ENCODE measurements around the gene AP3B1. TPM values are rescaled to one million over a fixed set of nuclear protein-coding genes. Genes with fewer than 3 reads are reported as not detected.
A peak's percentile ranks its signal among the peaks of the same experiment; 100 is the strongest.

The AP3B1 gene
- total RNA-seq, 2 experiments from 2014 or later: 39.4 to 52.3 TPM

DNA sequence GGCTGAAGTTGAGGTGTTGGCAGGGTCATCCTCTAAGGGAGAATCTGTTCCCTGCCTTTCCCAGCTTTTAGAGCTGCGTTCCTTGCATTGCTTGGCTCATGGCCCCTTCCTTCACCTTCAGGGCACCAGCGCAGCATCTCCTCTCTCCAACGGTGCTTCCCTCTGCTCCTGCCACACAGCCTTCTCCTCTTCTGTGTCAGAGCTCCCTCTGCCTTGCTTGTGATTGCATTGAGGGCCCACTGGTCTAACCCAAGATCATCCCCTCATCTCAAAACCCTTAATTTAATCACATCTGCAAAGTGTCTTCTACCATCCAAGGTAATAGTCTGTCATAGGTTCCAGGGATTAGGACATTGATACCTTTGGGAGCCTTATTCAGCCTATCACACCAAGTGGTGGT is 312.7 kb downstream of the AP3B1 start:
- Mint-ChIP-seq H3K4me1 (no peaks in the 10 kb centered on the region), H3K4me3 (no peak overlapping the region), H3K9me3 (no peaks in the 10 kb centered on the region), H3K27ac (no peak overlapping the region), H3K36me3 (ENCODE audit: low read depth) (no peaks in the 10 kb centered on the region), H3K27me3 (peaks cover 36% of the 10 kb centered on the region)
- ChIA-PET CTCF (interaction anchor here (1.6 kb wide), 1 partner anchor 22 kb away, joined by 3 read pairs; no protein-coding TSS in a partner anchor), POLR2A (no interaction called here)
- DNase-seq: no peak

DNA sequence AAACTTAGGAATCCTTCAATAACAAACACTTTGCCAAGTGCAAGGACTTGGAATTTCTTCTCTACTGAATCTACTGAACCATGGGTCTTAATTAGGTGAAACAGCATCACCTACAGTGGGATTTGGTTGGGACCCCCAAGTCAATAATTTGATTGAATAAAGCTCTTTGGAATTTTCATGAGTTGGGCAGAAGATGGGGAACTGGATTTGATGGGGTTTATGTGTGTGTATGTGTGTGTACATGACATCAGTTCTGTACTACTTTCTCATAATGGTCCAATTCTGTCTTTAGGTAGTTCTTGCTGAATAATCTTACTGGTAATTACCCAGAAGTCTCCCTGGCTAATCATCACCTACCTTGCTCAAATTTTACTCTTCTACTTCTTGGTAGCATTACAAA is 319.9 kb downstream of the AP3B1 start:
- H3K36me3 Mint-ChIP-seq (ENCODE audit: low read depth): no peaks in the 10 kb centered on the region
- H3K4me3 Mint-ChIP-seq: no peak overlapping the region
- peaks cover 11% of the 10 kb centered on the region for H3K4me1 Mint-ChIP-seq
- H3K27ac Mint-ChIP-seq: no peak overlapping the region
- no peak for DNase-seq
- H3K27me3 Mint-ChIP-seq: peaks cover 51% of the 10 kb centered on the region
- ChIA-PET CTCF (no interaction called here), POLR2A (no interaction called here)
- no peaks in the 10 kb centered on the region for H3K9me3 Mint-ChIP-seq

DNA sequence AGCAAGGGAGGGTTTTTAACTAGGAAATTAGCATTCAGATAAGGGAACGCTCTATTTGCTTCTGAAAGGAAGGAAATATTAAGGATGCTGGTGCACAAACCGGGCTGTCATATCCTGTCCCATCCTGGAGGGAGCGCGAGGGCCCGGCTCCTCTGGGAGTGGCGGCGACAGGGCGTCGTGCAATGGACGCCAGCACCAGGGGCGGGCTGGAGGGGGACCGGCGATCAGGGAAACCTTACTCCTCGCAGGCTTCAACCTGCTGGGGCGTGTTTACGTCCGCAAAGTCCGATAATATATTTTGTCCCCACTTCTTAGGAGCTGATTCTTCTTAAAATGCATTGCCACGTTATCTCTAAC is 321.3 kb downstream of the AP3B1 start:
- no peak overlapping the region for H3K27ac Mint-ChIP-seq
- no peak for DNase-seq
- CTCF ChIA-PET: interaction anchor here (0.6 kb wide), 2 partner anchors 11 to 400 kb away, joined by 3 to 5 read pairs; no protein-coding TSS in a partner anchor
- H3K4me1 Mint-ChIP-seq: peaks cover 11% of the 10 kb centered on the region
- POLR2A ChIA-PET: no interaction called here
- H3K9me3 Mint-ChIP-seq: no peaks in the 10 kb centered on the region
- H3K27me3 Mint-ChIP-seq: peaks cover 56% of the 10 kb centered on the region
- H3K36me3 Mint-ChIP-seq (ENCODE audit: low read depth): no peaks in the 10 kb centered on the region
- no peak overlapping the region for H3K4me3 Mint-ChIP-seq

DNA sequence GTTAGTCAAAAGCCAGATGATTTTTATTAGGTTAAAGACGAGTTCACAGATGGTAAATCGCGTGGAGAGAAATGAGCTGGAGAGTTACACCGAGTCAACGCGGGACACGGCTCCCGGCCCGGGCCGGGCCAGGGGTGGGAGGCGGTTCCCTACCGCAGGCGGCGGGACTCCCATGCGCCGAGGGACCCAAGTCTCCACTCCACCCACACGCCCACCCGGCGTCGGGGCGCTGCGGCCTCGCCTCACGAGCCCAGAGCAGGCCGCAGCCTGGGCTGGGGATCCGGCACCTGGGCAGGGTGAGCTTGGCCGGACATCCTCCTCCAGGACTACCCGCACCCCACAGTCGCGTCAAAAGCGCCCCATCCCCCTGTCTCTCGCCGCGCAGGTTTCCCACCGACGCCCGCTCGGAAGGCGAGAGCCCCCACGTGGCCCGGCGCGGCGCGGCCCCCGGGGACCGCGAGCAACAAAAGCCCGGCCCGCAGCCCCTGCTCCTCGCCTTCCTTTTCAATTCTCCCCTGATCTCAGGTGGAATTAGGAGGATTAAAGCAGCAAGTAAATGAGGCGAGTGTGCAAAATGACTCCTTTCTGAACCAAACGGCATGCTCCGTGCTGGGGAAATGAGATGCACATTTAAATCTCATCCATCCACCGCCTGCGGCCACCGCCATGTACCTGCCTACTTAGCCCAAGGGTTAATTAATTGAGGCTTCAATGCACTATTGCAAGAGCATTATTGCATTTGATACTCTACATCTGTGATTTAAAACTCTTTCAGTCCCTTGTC is 321.8 kb downstream of the AP3B1 start:
- Mint-ChIP-seq H3K4me1 (peaks cover 11% of the 10 kb centered on the region), H3K36me3 (ENCODE audit: low read depth) (no peaks in the 10 kb centered on the region), H3K9me3 (no peaks in the 10 kb centered on the region), H3K4me3 (peak overlapping the region; percentile 17), H3K27ac (no peak overlapping the region), H3K27me3 (peaks cover 60% of the 10 kb centered on the region)
- ChIA-PET CTCF (interaction anchor here (0.6 kb wide), 2 partner anchors 10 to 401 kb away, joined by 3 to 5 read pairs; no protein-coding TSS in a partner anchor), POLR2A (no interaction called here)
- no peak for DNase-seq

GRCh38 chr5:77971776-77972468 is 322.6 kb downstream of the AP3B1 start:
- Mint-ChIP-seq H3K36me3 (ENCODE audit: low read depth) (no peaks in the 10 kb centered on the region), H3K27me3 (peaks cover 60% of the 10 kb centered on the region), H3K4me3 (peak overlapping the region; percentile 11), H3K4me1 (peaks cover 11% of the 10 kb centered on the region), H3K9me3 (no peaks in the 10 kb centered on the region), H3K27ac (no peak overlapping the region)
- DNase-seq: no peak
- ChIA-PET CTCF (no interaction called here), POLR2A (no interaction called here)

- Mint-ChIP-seq H3K36me3 (ENCODE audit: low read depth) (no peaks in the 10 kb centered on the region), H3K4me3 (no peak overlapping the region), H3K9me3 (no peaks in the 10 kb centered on the region), H3K4me1 (peaks cover 11% of the 10 kb centered on the region), H3K27ac (no peak overlapping the region), H3K27me3 (peaks cover 60% of the 10 kb centered on the region)
- POLR2A ChIA-PET: interaction anchor here (0.5 kb wide), 1 partner anchor 319 kb away, joined by 3 read pairs; no protein-coding TSS in a partner anchor
- DNase-seq: no peak
- CTCF ChIA-PET: no interaction called here
Observed at GRCh38 chr5:77970891-77971290, 323.6 kb downstream of the AP3B1 start.

DNA sequence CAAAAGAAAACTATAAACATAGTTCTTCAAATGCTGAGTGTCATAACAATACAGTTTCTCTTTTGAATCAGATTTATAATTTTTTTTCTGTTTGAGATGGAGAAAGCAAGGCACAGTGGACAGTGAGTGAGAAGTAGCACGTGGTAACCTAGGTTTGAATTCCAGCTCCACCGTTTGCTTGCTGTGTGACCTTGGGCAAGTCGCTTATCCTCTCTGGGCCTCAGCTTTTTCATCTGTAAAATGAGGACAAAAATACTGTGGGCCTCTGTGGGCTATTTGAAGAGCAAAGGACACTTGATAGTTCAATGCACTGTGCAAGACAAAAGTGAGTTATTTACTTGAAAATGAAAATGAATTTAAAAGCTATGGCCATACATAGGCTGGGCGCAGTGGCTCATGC is 330.7 kb downstream of the AP3B1 start:
- no peak overlapping the region for H3K27ac Mint-ChIP-seq
- ChIA-PET POLR2A (no interaction called here), CTCF (no interaction called here)
- DNase-seq: no peak
- H3K4me1 Mint-ChIP-seq: peaks cover 14% of the 10 kb centered on the region
- peaks cover 27% of the 10 kb centered on the region for H3K27me3 Mint-ChIP-seq
- no peak overlapping the region for H3K4me3 Mint-ChIP-seq
- no peaks in the 10 kb centered on the region for H3K9me3 Mint-ChIP-seq
- no peaks in the 10 kb centered on the region for H3K36me3 Mint-ChIP-seq (ENCODE audit: low read depth)

DNA sequence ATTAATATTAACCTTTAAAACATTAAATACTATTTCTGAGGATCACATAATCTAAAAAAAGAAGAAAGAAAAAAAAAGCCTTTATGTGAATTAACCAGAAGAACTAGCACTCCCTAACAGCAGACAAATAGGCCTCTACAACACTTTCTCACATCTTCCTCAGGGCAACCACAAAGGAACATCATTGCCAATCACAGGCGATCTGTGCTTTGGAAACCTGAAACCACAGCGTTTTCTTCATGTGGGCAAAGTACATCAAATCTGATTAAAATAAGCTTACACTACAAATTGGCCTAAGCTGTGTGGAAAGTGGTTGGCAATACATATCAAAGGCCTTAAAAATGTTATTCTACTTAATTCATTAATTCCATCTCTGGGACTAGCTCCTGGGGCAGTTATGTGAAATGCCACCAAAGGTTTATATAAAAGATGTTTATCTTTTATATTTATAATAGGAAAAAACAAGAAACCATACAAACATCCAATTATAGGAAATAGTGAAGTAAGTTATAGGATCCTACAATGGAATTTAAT is 333.6 kb downstream of the AP3B1 start:
- peak; percentile 36 for DNase-seq
- CTCF ChIA-PET: no interaction called here
- H3K4me1 Mint-ChIP-seq: peaks cover 14% of the 10 kb centered on the region
- H3K36me3 Mint-ChIP-seq (ENCODE audit: low read depth): no peaks in the 10 kb centered on the region
- no peak overlapping the region for H3K27ac Mint-ChIP-seq
- peaks cover 33% of the 10 kb centered on the region for H3K27me3 Mint-ChIP-seq
- no peaks in the 10 kb centered on the region for H3K9me3 Mint-ChIP-seq
- no peak overlapping the region for H3K4me3 Mint-ChIP-seq
- POLR2A ChIA-PET: no interaction called here

GRCh38 chr5:77960305-77960704 is 334.2 kb downstream of the AP3B1 start:
- peaks cover 33% of the 10 kb centered on the region for H3K27me3 Mint-ChIP-seq
- no peak for DNase-seq
- CTCF ChIA-PET: no interaction called here

DNA sequence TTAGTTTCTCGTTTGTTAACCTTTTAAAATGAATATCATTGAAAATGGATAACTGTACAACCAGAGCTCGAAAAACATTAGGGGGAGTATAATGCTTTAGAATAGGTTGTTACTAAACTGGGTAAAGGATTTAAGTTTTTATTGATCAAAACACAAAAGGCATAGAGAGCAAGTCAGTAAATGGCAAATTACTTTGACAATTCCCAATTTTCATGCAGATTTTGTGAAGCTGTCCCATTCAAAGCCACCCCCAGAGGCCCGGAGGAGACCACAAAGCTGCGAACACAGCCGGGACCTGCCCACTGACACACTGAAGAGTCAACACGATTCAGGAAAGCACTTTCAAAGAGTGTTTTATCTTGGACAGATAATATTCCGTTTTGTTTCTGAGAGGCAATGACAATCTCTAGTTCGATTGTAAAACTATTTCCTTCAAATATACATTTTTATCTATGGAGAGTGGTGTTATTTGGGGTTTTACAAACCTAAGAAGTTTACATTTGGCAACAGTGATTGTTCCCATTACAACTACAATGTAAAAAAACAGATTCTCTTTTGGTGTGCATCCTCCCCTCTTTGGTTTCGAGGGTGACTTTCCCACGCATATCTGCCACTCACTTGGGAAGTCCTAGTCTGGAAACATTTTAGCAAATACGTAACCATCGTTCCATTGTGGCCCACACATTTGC is 335.7 kb downstream of the AP3B1 start:
- ChIA-PET CTCF (interaction anchor here (1.2 kb wide), 1 partner anchor 23 kb away, joined by 3 read pairs; no protein-coding TSS in a partner anchor), POLR2A (no interaction called here)
- H3K27me3 Mint-ChIP-seq: peaks cover 33% of the 10 kb centered on the region
- H3K36me3 Mint-ChIP-seq (ENCODE audit: low read depth): no peaks in the 10 kb centered on the region
- no peaks in the 10 kb centered on the region for H3K9me3 Mint-ChIP-seq
- H3K27ac Mint-ChIP-seq: no peak overlapping the region
- no peak overlapping the region for H3K4me3 Mint-ChIP-seq
- H3K4me1 Mint-ChIP-seq: peaks cover 14% of the 10 kb centered on the region
- DNase-seq: no peak

More at GRCh38 chr5:77960305-77960704, 334.2 kb downstream of the AP3B1 start:
- H3K9me3 Mint-ChIP-seq: no peaks in the 10 kb centered on the region
- peaks cover 14% of the 10 kb centered on the region for H3K4me1 Mint-ChIP-seq
- H3K36me3 Mint-ChIP-seq (ENCODE audit: low read depth): no peaks in the 10 kb centered on the region
- no peak overlapping the region for H3K4me3 Mint-ChIP-seq
- POLR2A ChIA-PET: no interaction called here
- H3K27ac Mint-ChIP-seq: no peak overlapping the region

DNA sequence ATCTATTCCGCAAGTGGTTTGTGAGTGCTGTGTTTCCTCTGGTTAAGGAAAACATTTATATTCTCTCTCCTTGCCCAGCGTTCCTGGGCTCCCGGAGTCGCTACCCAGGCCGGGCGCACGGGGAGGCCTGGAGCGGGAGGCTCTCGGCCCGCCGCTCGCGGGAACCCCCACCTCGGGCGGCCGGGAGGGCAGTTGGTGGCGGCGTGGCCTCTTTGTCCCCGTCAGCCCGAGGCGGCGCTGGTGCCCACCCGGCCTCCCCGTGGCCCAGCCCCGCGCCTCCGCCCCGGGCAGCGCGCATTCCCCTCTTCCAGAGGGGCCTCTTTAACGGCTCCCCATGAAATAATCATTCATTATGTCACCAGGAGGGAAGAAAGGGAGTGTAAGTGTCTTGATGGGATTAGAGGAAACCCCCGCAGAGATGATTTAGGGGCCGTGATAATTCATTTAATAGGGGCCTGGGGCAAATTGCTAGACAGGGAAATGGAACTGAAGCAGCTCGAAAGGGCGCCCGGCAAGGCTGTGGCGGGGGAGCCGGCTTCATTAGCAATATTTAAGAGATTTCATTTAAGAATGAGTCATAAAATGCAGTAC is 336.5 kb downstream of the AP3B1 start:
- CTCF ChIA-PET: no interaction called here
- DNase-seq: no peak
- POLR2A ChIA-PET: no interaction called here
- H3K4me3 Mint-ChIP-seq: no peak overlapping the region
- H3K36me3 Mint-ChIP-seq (ENCODE audit: low read depth): no peaks in the 10 kb centered on the region
- H3K27ac Mint-ChIP-seq: no peak overlapping the region
- H3K9me3 Mint-ChIP-seq: no peaks in the 10 kb centered on the region
- H3K27me3 Mint-ChIP-seq: peaks cover 33% of the 10 kb centered on the region
- H3K4me1 Mint-ChIP-seq: peaks cover 14% of the 10 kb centered on the region

DNA sequence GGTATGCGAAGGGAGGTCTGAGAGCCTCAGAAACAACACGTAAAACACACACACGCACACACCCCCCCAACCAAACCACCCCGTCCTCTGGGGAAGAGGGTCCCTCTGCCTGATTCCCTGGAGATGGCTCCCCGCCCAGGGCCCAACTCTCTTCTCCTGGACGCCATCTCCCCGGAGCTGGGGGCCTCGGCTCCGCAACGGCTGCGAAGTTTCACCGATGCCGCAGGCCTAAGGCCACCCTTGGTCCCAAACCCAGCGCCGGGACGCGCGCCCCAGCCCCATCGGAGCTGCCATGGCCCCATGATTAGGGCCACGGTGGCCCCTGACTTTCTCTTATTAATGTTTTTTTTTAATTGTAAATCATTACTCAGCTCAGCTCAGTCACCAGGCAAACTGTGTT is 337.0 kb downstream of the AP3B1 start:
- Mint-ChIP-seq H3K27me3 (peaks cover 33% of the 10 kb centered on the region), H3K4me3 (no peak overlapping the region)

GRCh38 chr5:77957081-77957480 is 337.4 kb downstream of the AP3B1 start:
- Mint-ChIP-seq H3K27me3 (peaks cover 33% of the 10 kb centered on the region), H3K9me3 (no peaks in the 10 kb centered on the region), H3K36me3 (ENCODE audit: low read depth) (no peaks in the 10 kb centered on the region), H3K4me1 (peaks cover 14% of the 10 kb centered on the region), H3K27ac (no peak overlapping the region), H3K4me3 (no peak overlapping the region)
- ChIA-PET CTCF (no interaction called here), POLR2A (no interaction called here)
- DNase-seq: no peak

More for the DNA sequence above, 337.0 kb downstream of the AP3B1 start:
- POLR2A ChIA-PET: no interaction called here
- no peaks in the 10 kb centered on the region for H3K9me3 Mint-ChIP-seq
- no peak for DNase-seq
- no peaks in the 10 kb centered on the region for H3K36me3 Mint-ChIP-seq (ENCODE audit: low read depth)
- H3K27ac Mint-ChIP-seq: no peak overlapping the region
- CTCF ChIA-PET: no interaction called here
- peaks cover 14% of the 10 kb centered on the region for H3K4me1 Mint-ChIP-seq
